ENCODE measurements around the gene SLC6A12. TPM values are rescaled to one million over a fixed set of nuclear protein-coding genes. Genes with fewer than 3 reads are reported as not detected.

Gene SLC6A12
- polyA plus RNA-seq, 1 of the 3 experiments (the other 2 are of a cell fraction), result 0.02 TPM

DNA sequence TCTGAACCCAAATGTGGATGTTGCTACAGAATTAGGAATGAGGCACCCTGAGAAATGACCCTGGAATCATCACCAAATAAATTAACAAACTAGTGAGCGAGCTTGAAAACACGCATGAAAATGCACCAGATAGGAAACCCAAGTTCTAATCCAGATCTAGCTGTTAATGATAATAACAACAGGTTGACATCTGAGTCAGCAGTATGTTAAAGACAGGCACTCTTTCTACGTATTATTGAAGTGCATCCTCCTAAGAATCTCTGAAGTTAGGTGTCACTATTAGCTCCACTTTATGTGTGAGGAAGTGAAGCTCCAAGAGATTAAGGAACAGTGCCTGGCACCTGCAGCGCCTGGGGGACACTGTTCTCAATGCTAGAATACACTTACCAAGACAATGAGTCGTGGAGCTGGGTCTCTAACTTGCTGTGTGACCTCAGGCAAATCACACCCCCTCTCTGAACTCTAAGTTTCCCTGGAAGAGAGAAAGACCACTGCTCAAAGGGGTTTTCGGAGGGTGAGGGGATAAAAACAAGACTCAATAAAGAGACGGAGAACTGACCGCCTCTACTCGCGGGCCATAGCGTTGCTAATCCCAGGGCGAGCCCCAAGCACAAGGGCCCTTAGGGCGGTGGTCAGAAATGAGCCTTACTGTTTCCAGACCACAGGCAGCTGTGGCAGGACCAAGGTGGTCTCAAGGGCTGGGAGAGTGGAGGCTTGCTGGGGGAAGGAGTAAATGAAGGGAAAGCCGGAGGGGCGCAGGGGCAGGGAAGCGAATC lies 2.1 kb downstream of the SLC6A12 start:
- no peak overlapping the region for H3K9ac ChIP-seq
- no peaks in the 10 kb centered on the region for H3K9me2 ChIP-seq
- no peak overlapping the region for H3K4me3 ChIP-seq (ENCODE audit: low read depth in 2 of 2, low read length in 1 of 2)
- H3K27me3 ChIP-seq (ENCODE audit: insufficient read depth), result peaks cover 10% of the 10 kb centered on the region; the same call in 1 of the 2 replicates
- H4K20me1 ChIP-seq (ENCODE audit: insufficient read depth), result no peaks in the 10 kb centered on the region
- H3K4me1 ChIP-seq (ENCODE audit: control insufficient read depth in 1 of 2, insufficient read depth in 2 of 2, low read depth in 1 of 2, low read length in 1 of 2), result peaks cover 0 to 6% of the 10 kb centered on the region in 2 experiments; a peak in 1 of 4 replicates
- no peaks in the 10 kb centered on the region for H3K9me3 ChIP-seq
- TF ChIP-seq RCOR1 (IDR thresholded peaks at IDR 0.05; ENCODE audit: low read length), result no peak
- H3K27ac ChIP-seq (ENCODE audit: low read depth in 2 of 2, low read length in 1 of 2), result no peak overlapping the region
- no peak overlapping the region for H3K4me2 ChIP-seq
- H3K79me2 ChIP-seq (ENCODE audit: insufficient read depth), result no peaks in the 10 kb centered on the region
- H3F3A ChIP-seq (replicated peaks; ENCODE audit: insufficient read depth), result no peaks in the 10 kb centered on the region
- H2AFZ ChIP-seq (ENCODE audit: low read depth), result no peak overlapping the region
- ChIA-PET CTCF (interaction anchor here (0.9 to 1.6 kb wide), 3 partner anchors 8 to 103 kb away, joined by 3 to 5 read pairs (median 4); no protein-coding TSS in a partner anchor), POLR2A (no interaction called here)
- no peaks in the 10 kb centered on the region for H3K36me3 ChIP-seq (replicated peaks in 1 of 2; ENCODE audit: control insufficient read depth in 1 of 2, insufficient read depth in 2 of 2, low read length in 1 of 2)
- DNase-seq, result no peak
- 70% methylated on average over 15 of the region's 16 CpGs for WGBS (ENCODE audit: low lambda C conversion rate)

- H3K27ac ChIP-seq (ENCODE audit: low read depth in 2 of 2, low read length in 1 of 2), result no peak overlapping the region
- no peak overlapping the region for H3K4me2 ChIP-seq
- no peaks in the 10 kb centered on the region for H3K36me3 ChIP-seq (replicated peaks in 1 of 2; ENCODE audit: control insufficient read depth in 1 of 2, insufficient read depth in 2 of 2, low read length in 1 of 2)
- peaks cover 10% of the 10 kb centered on the region; the same call in 1 of the 2 replicates for H3K27me3 ChIP-seq (ENCODE audit: insufficient read depth)
- no peaks in the 10 kb centered on the region for H3K79me2 ChIP-seq (ENCODE audit: insufficient read depth)
- H3F3A ChIP-seq (replicated peaks; ENCODE audit: insufficient read depth), result no peaks in the 10 kb centered on the region
- no peak overlapping the region for H2AFZ ChIP-seq (ENCODE audit: low read depth)
- H4K20me1 ChIP-seq (ENCODE audit: insufficient read depth), result no peaks in the 10 kb centered on the region
- H3K9me3 ChIP-seq, result no peaks in the 10 kb centered on the region
- peaks cover 0 to 6% of the 10 kb centered on the region in 2 experiments; a peak in 1 of 4 replicates for H3K4me1 ChIP-seq (ENCODE audit: control insufficient read depth in 1 of 2, insufficient read depth in 2 of 2, low read depth in 1 of 2, low read length in 1 of 2)
- no peaks in the 10 kb centered on the region for H3K9me2 ChIP-seq
- TF ChIP-seq POLR2AphosphoS5 (IDR thresholded peaks at IDR 0.05; ENCODE audit: low read depth, low read length) (no peak), TCF12 (IDR thresholded peaks at IDR 0.05) (no peak), SIN3A (IDR thresholded peaks at IDR 0.05; ENCODE audit: borderline replicate concordance, low read depth, low read length) (no peak), JUND (IDR thresholded peaks at IDR 0.05) (no peak), EZH2phosphoT487 (IDR thresholded peaks at IDR 0.05; ENCODE audit: borderline replicate concordance, low read depth) (no peak), FOXJ3 (CRISPR knock-in tag; IDR thresholded peaks at IDR 0.05) (no peak), FOXM1 (IDR thresholded peaks at IDR 0.05; ENCODE audit: low read depth) (no peak), YY1 (IDR thresholded peaks at IDR 0.05; ENCODE audit: low read depth) (no peak), GABPA (IDR thresholded peaks at IDR 0.05; ENCODE audit: low read depth) (no peak), NFIC (IDR thresholded peaks at IDR 0.05; ENCODE audit: borderline replicate concordance) (no peak), TAF1 (IDR thresholded peaks at IDR 0.05; ENCODE audit: borderline replicate concordance, low read depth, low read length) (no peak), FOSL2 (IDR thresholded peaks at IDR 0.05; ENCODE audit: borderline replicate concordance, low read depth) (no peak), GATA2 (CRISPR knock-in tag; IDR thresholded peaks at IDR 0.05) (no peak), MEF2A (IDR thresholded peaks at IDR 0.05; ENCODE audit: borderline replicate concordance, low read depth) (no peak), RFX5 (IDR thresholded peaks at IDR 0.05; ENCODE audit: low read length) (no peak)
- TF ChIP-seq, protein P1, sequence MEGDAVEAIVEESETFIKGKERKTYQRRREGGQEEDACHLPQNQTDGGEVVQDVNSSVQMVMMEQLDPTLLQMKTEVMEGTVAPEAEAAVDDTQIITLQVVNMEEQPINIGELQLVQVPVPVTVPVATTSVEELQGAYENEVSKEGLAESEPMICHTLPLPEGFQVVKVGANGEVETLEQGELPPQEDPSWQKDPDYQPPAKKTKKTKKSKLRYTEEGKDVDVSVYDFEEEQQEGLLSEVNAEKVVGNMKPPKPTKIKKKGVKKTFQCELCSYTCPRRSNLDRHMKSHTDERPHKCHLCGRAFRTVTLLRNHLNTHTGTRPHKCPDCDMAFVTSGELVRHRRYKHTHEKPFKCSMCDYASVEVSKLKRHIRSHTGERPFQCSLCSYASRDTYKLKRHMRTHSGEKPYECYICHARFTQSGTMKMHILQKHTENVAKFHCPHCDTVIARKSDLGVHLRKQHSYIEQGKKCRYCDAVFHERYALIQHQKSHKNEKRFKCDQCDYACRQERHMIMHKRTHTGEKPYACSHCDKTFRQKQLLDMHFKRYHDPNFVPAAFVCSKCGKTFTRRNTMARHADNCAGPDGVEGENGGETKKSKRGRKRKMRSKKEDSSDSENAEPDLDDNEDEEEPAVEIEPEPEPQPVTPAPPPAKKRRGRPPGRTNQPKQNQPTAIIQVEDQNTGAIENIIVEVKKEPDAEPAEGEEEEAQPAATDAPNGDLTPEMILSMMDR (IDR thresholded peaks at IDR 0.05), result no peak
- TF ChIP-seq, protein P2, sequence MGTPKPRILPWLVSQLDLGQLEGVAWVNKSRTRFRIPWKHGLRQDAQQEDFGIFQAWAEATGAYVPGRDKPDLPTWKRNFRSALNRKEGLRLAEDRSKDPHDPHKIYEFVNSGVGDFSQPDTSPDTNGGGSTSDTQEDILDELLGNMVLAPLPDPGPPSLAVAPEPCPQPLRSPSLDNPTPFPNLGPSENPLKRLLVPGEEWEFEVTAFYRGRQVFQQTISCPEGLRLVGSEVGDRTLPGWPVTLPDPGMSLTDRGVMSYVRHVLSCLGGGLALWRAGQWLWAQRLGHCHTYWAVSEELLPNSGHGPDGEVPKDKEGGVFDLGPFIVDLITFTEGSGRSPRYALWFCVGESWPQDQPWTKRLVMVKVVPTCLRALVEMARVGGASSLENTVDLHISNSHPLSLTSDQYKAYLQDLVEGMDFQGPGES (IDR thresholded peaks at IDR 0.05; ENCODE audit: low read depth, low read length), result no peak
- TF ChIP-seq, protein P3, sequence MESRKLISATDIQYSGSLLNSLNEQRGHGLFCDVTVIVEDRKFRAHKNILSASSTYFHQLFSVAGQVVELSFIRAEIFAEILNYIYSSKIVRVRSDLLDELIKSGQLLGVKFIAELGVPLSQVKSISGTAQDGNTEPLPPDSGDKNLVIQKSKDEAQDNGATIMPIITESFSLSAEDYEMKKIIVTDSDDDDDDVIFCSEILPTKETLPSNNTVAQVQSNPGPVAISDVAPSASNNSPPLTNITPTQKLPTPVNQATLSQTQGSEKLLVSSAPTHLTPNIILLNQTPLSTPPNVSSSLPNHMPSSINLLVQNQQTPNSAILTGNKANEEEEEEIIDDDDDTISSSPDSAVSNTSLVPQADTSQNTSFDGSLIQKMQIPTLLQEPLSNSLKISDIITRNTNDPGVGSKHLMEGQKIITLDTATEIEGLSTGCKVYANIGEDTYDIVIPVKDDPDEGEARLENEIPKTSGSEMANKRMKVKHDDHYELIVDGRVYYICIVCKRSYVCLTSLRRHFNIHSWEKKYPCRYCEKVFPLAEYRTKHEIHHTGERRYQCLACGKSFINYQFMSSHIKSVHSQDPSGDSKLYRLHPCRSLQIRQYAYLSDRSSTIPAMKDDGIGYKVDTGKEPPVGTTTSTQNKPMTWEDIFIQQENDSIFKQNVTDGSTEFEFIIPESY (IDR thresholded peaks at IDR 0.05; ENCODE audit: borderline replicate concordance, low read depth), result no peak
- DNase-seq, result no peak
- ChIA-PET CTCF (interaction anchor here (1.6 kb wide), 1 partner anchor 59 kb away, joined by 4 read pairs; no protein-coding TSS in a partner anchor), POLR2A (no interaction called here)
- 54% methylated on average over 3 of the region's 3 CpGs for WGBS (ENCODE audit: low lambda C conversion rate)
- H3K9ac ChIP-seq, result no peak overlapping the region
- H3K4me3 ChIP-seq (ENCODE audit: low read depth in 2 of 2, low read length in 1 of 2), result no peak overlapping the region
These were observed 2.9 kb downstream of the SLC6A12 start for GRCh38 chr12:211142-211465.
